ENCODE data around the gene HBD.

Gene HBD

DNA sequence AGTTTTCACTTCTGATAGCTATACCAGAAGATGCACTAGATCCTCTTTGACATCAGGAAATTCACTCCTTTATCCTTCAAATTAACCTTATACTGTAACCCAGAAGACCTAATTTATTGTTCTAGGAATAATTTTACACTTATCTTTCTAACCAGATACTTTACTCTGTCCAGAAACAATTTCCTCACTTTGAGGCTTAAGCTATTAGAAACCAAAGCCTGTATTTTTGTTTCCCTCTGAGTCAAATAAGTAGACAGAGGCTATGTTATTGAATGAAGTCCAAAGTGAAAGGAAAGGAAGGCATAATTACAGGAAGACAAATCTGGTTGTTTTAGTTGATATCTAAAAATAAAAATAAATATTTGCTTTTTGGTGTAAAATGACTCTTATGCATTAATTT lies 36.0 kb downstream of the HBD start:
- H3K27ac ChIP-seq, result no peak overlapping the region
- DNase-seq (ENCODE audit: low read depth, low spot score), result no peak

DNA sequence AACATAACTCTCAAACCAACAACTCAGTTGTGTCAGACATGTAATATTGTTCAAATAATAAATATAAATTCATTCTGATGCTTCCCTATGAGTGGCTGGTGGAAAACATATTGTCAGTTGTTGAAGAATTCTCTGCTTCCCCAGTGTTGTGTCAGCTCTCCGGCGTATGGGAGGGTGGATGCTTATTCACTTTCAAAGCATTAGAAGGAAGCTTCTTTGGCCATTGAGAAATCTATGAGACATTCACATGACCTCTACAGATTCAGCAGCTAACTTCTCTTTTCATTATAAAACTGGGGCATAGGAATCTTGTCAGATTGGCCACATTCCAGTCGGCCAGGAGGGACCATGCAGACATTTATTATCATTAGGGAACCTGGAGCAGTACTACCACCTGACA lies 36.7 kb downstream of the HBD start:
- H3K27ac ChIP-seq, result no peak overlapping the region
- no peak for DNase-seq (ENCODE audit: low read depth, low spot score)

DNA sequence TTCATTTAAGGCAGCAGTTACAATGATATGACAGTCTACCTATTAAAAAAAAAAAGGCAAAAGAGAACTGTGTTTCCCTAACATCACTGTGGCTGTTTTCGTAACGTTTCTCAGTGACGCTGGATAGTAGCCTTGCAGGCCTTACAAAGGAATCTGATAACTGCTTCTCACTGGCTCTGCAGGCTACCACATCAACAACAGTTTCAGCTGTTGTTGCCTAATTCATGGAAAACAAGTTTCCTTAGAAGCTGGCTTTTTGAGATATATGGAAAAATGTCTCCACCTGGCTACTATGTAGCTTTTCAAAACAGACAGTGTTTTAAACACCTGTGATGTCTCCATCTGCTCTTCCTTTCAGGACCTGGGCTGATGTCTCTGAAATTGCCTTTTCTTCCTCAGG lies 37.6 kb downstream of the HBD start:
- H3K27ac ChIP-seq, result no peak overlapping the region
- no peak for DNase-seq (ENCODE audit: low read depth, low spot score)

DNA sequence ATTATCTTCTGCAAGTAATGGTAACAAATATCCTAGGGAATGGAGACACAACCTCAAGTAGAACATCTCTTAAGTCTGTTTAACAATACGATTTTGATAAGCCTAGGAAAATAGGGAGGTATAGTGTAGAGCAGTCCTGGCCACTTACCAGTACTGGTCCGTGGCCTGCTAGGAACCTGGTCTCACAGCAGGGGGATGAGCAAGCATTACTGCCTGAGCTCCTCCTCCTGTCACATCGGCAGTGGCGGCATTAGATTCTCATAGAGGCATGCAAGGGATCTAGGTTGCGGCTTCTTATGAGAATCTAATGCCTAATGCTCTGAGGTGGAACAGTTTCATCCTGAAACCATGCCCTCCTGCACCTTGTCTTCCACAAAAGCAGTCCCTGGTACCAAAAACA lies 38.2 kb downstream of the HBD start:
- no peak for DNase-seq (ENCODE audit: low read depth, low spot score)
- H3K27ac ChIP-seq, result no peak overlapping the region

DNA sequence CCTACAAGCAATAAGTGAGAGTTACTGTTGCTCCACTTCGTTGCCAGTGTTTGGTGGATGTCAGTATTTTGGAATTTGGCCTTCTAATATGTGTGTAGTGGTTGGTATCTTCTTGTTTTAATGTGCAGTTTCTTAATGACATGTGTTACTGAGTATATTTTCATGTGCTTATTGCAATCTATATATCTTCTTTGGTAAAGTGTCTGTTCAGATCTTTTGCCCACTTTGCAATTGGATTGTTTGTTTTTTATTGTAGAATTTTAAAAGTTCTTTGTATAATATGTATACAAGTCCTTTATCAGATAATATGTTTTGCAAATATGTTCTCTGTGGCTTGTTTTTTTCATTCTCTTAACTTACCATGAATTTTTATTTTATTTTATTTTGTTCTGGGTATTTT lies 41.5 kb downstream of the HBD start:
- DNase-seq (ENCODE audit: low read depth, low spot score), result no peak
- no peak overlapping the region for H3K27ac ChIP-seq

DNA sequence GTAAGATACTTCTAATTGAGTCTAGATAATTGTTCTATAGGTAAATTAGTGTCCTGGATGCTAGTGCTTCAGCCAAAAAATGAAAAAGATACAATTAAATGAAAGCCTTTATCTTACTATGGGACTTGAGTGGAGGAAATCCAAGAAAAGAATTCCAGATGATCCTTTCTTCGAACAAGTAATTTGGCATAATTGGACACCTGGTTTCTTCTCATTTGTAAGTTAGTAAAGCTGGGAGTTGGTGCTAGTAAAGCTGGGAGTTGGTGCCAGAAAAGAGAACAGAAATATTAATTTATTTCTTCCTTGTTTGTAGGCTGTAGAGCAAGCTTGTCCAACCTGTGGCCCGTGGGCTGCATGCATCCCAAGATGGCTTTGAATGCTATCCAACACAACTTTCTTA lies 46.1 kb downstream of the HBD start:
- DNase-seq (ENCODE audit: low read depth, low spot score), result no peak
- H3K27ac ChIP-seq, result no peak overlapping the region
